Measurements from ENCODE around the gene ZBTB3. TPM values are rescaled to one million over a fixed set of nuclear protein-coding genes. Genes with fewer than 3 reads are reported as not detected.

Gene ZBTB3
- total and polyA plus RNA-seq, 2 donors (not counting 3 experiments of a cell fraction or from before 2014, with no cell fraction given): 3.7 to 6.9 TPM

DNA sequence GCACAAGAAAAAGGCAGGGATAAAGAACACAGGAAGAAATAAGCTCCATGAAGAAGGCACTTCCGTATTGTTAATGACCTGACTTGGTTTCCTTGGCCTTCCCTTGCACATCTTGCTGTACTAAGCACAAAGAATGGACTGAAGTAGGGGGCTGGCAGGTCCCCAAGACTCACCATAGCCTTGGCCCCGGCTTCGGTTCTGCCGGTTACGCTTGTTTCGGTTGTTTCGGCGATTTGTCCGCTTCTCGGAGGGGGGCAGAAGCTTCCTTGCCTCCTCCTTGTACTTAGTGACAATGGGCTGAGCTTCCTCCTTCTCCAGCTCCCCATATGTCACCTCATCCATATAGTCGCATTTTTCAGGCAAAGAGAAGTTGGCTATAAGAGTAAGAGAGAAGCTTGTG lies 37.1 kb downstream of the ZBTB3 start:
- Histone ChIP-seq H3K4me3 (replicated peaks in 1 of 3; ENCODE audit: insufficient read depth in 1 of 3, low read depth in 1 of 3, low read length in 3 of 3) (no peak overlapping the region), H3K27ac (ENCODE audit: insufficient read depth, low read depth, low read length) (no peak overlapping the region), H3K27me3 (ENCODE audit: control insufficient read depth in 2 of 2, insufficient read depth in 2 of 2, low read length in 2 of 2) (no peaks in the 10 kb centered on the region), H3K4me1 (ENCODE audit: control insufficient read depth, extremely low read depth, insufficient read depth, low read length) (no peaks in the 10 kb centered on the region), H3K9me1 (replicated peaks; ENCODE audit: control insufficient read depth, extremely low read depth, insufficient read depth, low read length) (no peaks in the 10 kb centered on the region), H4K20me1 (replicated peaks; ENCODE audit: control insufficient read depth, extremely low read depth, insufficient read depth, low read length) (no peaks in the 10 kb centered on the region), H3K4me2 (ENCODE audit: insufficient read depth, low read length) (no peak overlapping the region), H2AFZ (ENCODE audit: low read depth, low read length) (no peak overlapping the region), H3K9me3 (replicated peaks; ENCODE audit: control insufficient read depth, insufficient read depth, low read length) (no peaks in the 10 kb centered on the region), H3K36me3 (ENCODE audit: control insufficient read depth in 2 of 2, extremely low read depth in 1 of 2, insufficient read depth in 2 of 2, low read length in 2 of 2) (peaks cover 47 to 50% of the 10 kb centered on the region in 2 experiments), H3K79me2 (ENCODE audit: control insufficient read depth, insufficient read depth, low read length) (peaks cover 40% of the 10 kb centered on the region), H3K9ac (replicated peaks; ENCODE audit: extremely low read depth, insufficient read depth, low read length) (no peak overlapping the region)
- no peak for DNase-seq (ENCODE audit: low read depth, low spot score)
- no peak for FAIRE-seq
- ChIA-PET CTCF (no interaction called here), POLR2A (no interaction called here)
- intact Hi-C loops (cut with micrococcal nuclease) (no loop called here), dilution Hi-C loops (cut with MboI; ENCODE audit: extremely low pct_ligation_motif_present, low sequenced_read_pairs) (no loop called here)
- no TSS peak for BruUV-seq (replicated peaks)
- TF ChIP-seq GATA2 (IDR thresholded peaks at IDR 0.05; ENCODE audit: insufficient read depth, insufficient read length, low read depth, low read length) (no peak), POLR2A (IDR thresholded peaks at IDR 0.05; ENCODE audit: low read depth, low read length) (no peak), JUN (IDR thresholded peaks at IDR 0.05; ENCODE audit: borderline replicate concordance, insufficient read depth, insufficient read length, low read depth) (no peak), FOS (IDR thresholded peaks at IDR 0.05; ENCODE audit: borderline replicate concordance, insufficient read depth, low read length) (no peak), EZH2 (IDR thresholded peaks at IDR 0.05; ENCODE audit: borderline replicate concordance, low read depth, low read length, severe bottlenecking) (no peak), MYC (IDR thresholded peaks at IDR 0.05; ENCODE audit: low read depth, low read length) (no peak), POLR2AphosphoS5 (IDR thresholded peaks at IDR 0.05; ENCODE audit: insufficient read depth, low read depth, low read length) (no peak)
- TF ChIP-seq, protein P1, sequence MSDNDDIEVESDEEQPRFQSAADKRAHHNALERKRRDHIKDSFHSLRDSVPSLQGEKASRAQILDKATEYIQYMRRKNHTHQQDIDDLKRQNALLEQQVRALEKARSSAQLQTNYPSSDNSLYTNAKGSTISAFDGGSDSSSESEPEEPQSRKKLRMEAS (IDR thresholded peaks at IDR 0.05; ENCODE audit: insufficient read depth, insufficient read length): no peak
- TF ChIP-seq, protein P2, sequence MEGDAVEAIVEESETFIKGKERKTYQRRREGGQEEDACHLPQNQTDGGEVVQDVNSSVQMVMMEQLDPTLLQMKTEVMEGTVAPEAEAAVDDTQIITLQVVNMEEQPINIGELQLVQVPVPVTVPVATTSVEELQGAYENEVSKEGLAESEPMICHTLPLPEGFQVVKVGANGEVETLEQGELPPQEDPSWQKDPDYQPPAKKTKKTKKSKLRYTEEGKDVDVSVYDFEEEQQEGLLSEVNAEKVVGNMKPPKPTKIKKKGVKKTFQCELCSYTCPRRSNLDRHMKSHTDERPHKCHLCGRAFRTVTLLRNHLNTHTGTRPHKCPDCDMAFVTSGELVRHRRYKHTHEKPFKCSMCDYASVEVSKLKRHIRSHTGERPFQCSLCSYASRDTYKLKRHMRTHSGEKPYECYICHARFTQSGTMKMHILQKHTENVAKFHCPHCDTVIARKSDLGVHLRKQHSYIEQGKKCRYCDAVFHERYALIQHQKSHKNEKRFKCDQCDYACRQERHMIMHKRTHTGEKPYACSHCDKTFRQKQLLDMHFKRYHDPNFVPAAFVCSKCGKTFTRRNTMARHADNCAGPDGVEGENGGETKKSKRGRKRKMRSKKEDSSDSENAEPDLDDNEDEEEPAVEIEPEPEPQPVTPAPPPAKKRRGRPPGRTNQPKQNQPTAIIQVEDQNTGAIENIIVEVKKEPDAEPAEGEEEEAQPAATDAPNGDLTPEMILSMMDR (IDR thresholded peaks at IDR 0.05; ENCODE audit: extremely low read depth in 1 of 2, insufficient read depth in 1 of 2, low read depth in 1 of 2, low read length in 2 of 2): no peak
